ENCODE measurements around the gene FYCO1. TPM values are rescaled to one million over a fixed set of nuclear protein-coding genes. Genes with fewer than 3 reads are reported as not detected.

Gene FYCO1
- total RNA-seq, 2 experiments from 2014 or later = 8.2 to 10.6 TPM

GRCh38 chr3:45949432-45949831 lies 46.2 kb downstream of the FYCO1 start:
- no peak overlapping the region for H3K4me3 Mint-ChIP-seq
- peaks cover 77% of the 10 kb centered on the region for H3K36me3 Mint-ChIP-seq (ENCODE audit: low read depth)
- peak overlapping the region; percentile 39 for H3K27ac Mint-ChIP-seq
- no peaks in the 10 kb centered on the region for H3K9me3 Mint-ChIP-seq (ENCODE audit: low read depth)
- peaks cover 51% of the 10 kb centered on the region for H3K4me1 Mint-ChIP-seq
- no peak for DNase-seq
- intact Hi-C loops (cut with DNase I, micrococcal nuclease) = no loop called here
- POLR2A ChIA-PET = no interaction called here
- CTCF ChIA-PET = interaction anchor here (14.6 kb wide), 1 partner anchor 128 kb away, joined by 269 read pairs; no protein-coding TSS in a partner anchor
- no peak for ATAC-seq
- H3K27me3 Mint-ChIP-seq = peaks cover 8% of the 10 kb centered on the region

GRCh38 chr3:45948881-45949280 lies 46.7 kb downstream of the FYCO1 start:
- ATAC-seq (no peak), DNase-seq (no peak)
- Mint-ChIP-seq H3K27me3 (peaks cover 8% of the 10 kb centered on the region), H3K36me3 (ENCODE audit: low read depth) (peaks cover 72% of the 10 kb centered on the region), H3K4me3 (no peak overlapping the region), H3K4me1 (peaks cover 53% of the 10 kb centered on the region), H3K27ac (no peak overlapping the region), H3K9me3 (ENCODE audit: low read depth) (no peaks in the 10 kb centered on the region)
- intact Hi-C loops (cut with DNase I, micrococcal nuclease) = no loop called here
- ChIA-PET CTCF (interaction anchor here (14.6 kb wide), 1 partner anchor 129 kb away, joined by 269 read pairs; no protein-coding TSS in a partner anchor), POLR2A (no interaction called here)

DNA sequence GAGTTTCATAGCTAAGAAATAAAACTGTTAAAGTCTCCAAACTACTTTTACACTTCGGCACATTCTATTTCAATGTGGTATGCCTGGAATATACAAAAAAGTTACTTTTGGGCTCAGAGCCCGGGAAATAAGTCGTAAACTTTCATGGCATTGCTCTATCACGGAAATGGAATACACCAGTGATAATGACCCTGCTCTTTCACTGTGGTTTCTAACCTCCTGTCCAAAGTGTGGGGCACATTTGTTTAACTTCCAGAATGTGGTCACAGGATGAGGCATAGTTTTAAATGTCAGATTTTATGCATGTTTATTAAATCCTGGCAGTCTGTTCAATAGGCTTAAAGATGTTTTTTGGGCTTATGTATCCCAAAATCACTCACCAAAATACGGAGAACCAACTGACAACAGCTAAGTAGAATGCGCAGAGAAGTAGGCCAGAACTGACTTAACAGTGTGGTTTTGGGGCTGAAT lies 47.3 kb downstream of the FYCO1 start:
- CTCF ChIA-PET = interaction anchor here (1.9 to 14.6 kb wide), 2 partner anchors 9 to 130 kb away, joined by 4 to 269 read pairs; no protein-coding TSS in a partner anchor
- Mint-ChIP-seq H3K27me3 (peaks cover 8% of the 10 kb centered on the region), H3K27ac (no peak overlapping the region), H3K9me3 (ENCODE audit: low read depth) (no peaks in the 10 kb centered on the region), H3K4me3 (no peak overlapping the region), H3K4me1 (peaks cover 59% of the 10 kb centered on the region), H3K36me3 (ENCODE audit: low read depth) (peaks cover 68% of the 10 kb centered on the region)
- POLR2A ChIA-PET = interaction anchor here (0.6 kb wide), 1 partner anchor 24 kb away, joined by 5 read pairs; no protein-coding TSS in a partner anchor
- ATAC-seq (no peak), DNase-seq (no peak)
- intact Hi-C loops (cut with DNase I, micrococcal nuclease) = no loop called here

- Mint-ChIP-seq H3K4me3 (no peak overlapping the region), H3K27ac (no peak overlapping the region), H3K9me3 (ENCODE audit: low read depth) (no peaks in the 10 kb centered on the region), H3K36me3 (ENCODE audit: low read depth) (peaks cover 59% of the 10 kb centered on the region), H3K27me3 (peaks cover 8% of the 10 kb centered on the region), H3K4me1 (peaks cover 69% of the 10 kb centered on the region)
- no peak for DNase-seq
- POLR2A ChIA-PET = no interaction called here
- intact Hi-C loops (cut with DNase I, micrococcal nuclease) = no loop called here
- CTCF ChIA-PET = interaction anchor here (1.9 to 14.6 kb wide), 2 partner anchors 8 to 130 kb away, joined by 4 to 269 read pairs; no protein-coding TSS in a partner anchor
- no peak for ATAC-seq
Measured at GRCh38 chr3:45947361-45947760, 48.3 kb downstream of the FYCO1 start.

- no peak for ATAC-seq
- intact Hi-C loops (cut with DNase I, micrococcal nuclease) = no loop called here
- peak; percentile 35 for DNase-seq
- H3K4me3 Mint-ChIP-seq = no peak overlapping the region
- H3K36me3 Mint-ChIP-seq (ENCODE audit: low read depth) = peaks cover 54% of the 10 kb centered on the region
- H3K9me3 Mint-ChIP-seq (ENCODE audit: low read depth) = no peaks in the 10 kb centered on the region
- ChIA-PET POLR2A (no interaction called here), CTCF (interaction anchor here (0.6 to 14.6 kb wide), 4 partner anchors 8 to 412 kb away, joined by 3 to 269 read pairs (median 4); no protein-coding TSS in a partner anchor)
- peaks cover 9% of the 10 kb centered on the region for H3K27me3 Mint-ChIP-seq
- peaks cover 72% of the 10 kb centered on the region for H3K4me1 Mint-ChIP-seq
- no peak overlapping the region for H3K27ac Mint-ChIP-seq
Measured at GRCh38 chr3:45946875-45947274, 48.7 kb downstream of the FYCO1 start.

DNA sequence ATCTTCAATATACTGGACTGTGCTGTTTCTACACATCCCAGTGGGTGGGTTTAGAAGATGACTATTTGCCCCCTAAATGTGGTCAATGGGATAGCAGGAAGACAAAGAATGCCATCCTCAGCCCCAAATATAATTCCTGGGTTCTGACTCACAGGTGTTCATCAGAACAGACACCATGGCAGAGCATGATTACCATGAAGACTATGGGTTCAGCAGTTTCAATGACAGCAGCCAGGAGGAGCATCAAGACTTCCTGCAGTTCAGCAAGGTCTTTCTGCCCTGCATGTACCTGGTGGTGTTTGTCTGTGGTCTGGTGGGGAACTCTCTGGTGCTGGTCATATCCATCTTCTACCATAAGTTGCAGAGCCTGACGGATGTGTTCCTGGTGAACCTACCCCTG lies 49.3 kb downstream of the FYCO1 start:
- CTCF ChIA-PET = interaction anchor here (0.6 to 14.6 kb wide), 4 partner anchors 30 to 413 kb away, joined by 3 to 269 read pairs (median 3); no protein-coding TSS in a partner anchor
- POLR2A ChIA-PET = no interaction called here
- H3K36me3 Mint-ChIP-seq (ENCODE audit: low read depth) = peaks cover 49% of the 10 kb centered on the region
- H3K4me3 Mint-ChIP-seq = no peak overlapping the region
- H3K27ac Mint-ChIP-seq = no peak overlapping the region
- intact Hi-C loops (cut with DNase I, micrococcal nuclease) = no loop called here
- ATAC-seq (no peak), DNase-seq (no peak)
- H3K4me1 Mint-ChIP-seq = peaks cover 66% of the 10 kb centered on the region
- no peaks in the 10 kb centered on the region for H3K9me3 Mint-ChIP-seq (ENCODE audit: low read depth)
- H3K27me3 Mint-ChIP-seq = peaks cover 9% of the 10 kb centered on the region

GRCh38 chr3:45944830-45945620 lies 50.6 kb downstream of the FYCO1 start:
- Mint-ChIP-seq H3K4me1 (peaks cover 54% of the 10 kb centered on the region), H3K9me3 (ENCODE audit: low read depth) (peaks cover 5% of the 10 kb centered on the region), H3K27me3 (peaks cover 17% of the 10 kb centered on the region), H3K4me3 (no peak overlapping the region), H3K36me3 (ENCODE audit: low read depth) (peaks cover 55% of the 10 kb centered on the region), H3K27ac (no peak overlapping the region)
- no peak for ATAC-seq
- intact Hi-C loops (cut with DNase I, micrococcal nuclease) = loop anchor here in 1 of 2 experiments (5.0 kb wide), 1 partner anchor 32 kb away; no protein-coding TSS in a partner anchor
- POLR2A ChIA-PET = no interaction called here
- CTCF ChIA-PET = interaction anchor here (14.6 kb wide), 1 partner anchor 133 kb away, joined by 269 read pairs; no protein-coding TSS in a partner anchor
- DNase-seq = no peak

- peaks cover 47% of the 10 kb centered on the region for H3K4me1 Mint-ChIP-seq
- DNase-seq (peak; percentile 65), ATAC-seq (peak; percentile 87)
- H3K36me3 Mint-ChIP-seq (ENCODE audit: low read depth) = peaks cover 40% of the 10 kb centered on the region
- intact Hi-C loops (cut with DNase I, micrococcal nuclease) = loop anchor here (1.0 to 5.0 kb wide), 8 partner anchors 19 to 427 kb away; partner anchors contain the start of genes FYCO1 (in 2 of the 2) and CCR5 (in 1 of the 2)
- peaks cover 5% of the 10 kb centered on the region for H3K9me3 Mint-ChIP-seq (ENCODE audit: low read depth)
- peaks cover 22% of the 10 kb centered on the region for H3K27me3 Mint-ChIP-seq
- H3K4me3 Mint-ChIP-seq = peak within 1 kb of the TSS; percentile 39
- POLR2A ChIA-PET = interaction anchor here (0.5 to 1.2 kb wide), 4 partner anchors 23 to 179 kb away, joined by 3 to 4 read pairs (median 3); partner anchors contain the start of gene FYCO1
- peak within 1 kb of the TSS; percentile 52 for H3K27ac Mint-ChIP-seq
- CTCF ChIA-PET = interaction anchor here (0.6 to 14.6 kb wide), 20 partner anchors 14 to 435 kb away, joined by 3 to 269 read pairs (median 4); partner anchors contain the start of genes CCR5 and FYCO1
Measured at GRCh38 chr3:45943207-45943846, 52.3 kb downstream of the FYCO1 start, which contains the start of gene CXCR6. Gene CXCR6, plus strand, starts transcription at chr3:45943464. Its CDS starts 3,018 bp downstream, at chr3:45946482.

- Mint-ChIP-seq H3K36me3 (ENCODE audit: low read depth) (peaks cover 34% of the 10 kb centered on the region), H3K4me3 (no peak overlapping the region), H3K27me3 (peaks cover 19% of the 10 kb centered on the region), H3K9me3 (ENCODE audit: low read depth) (peaks cover 5% of the 10 kb centered on the region), H3K4me1 (peaks cover 41% of the 10 kb centered on the region), H3K27ac (no peak overlapping the region)
- ChIA-PET POLR2A (interaction anchor here (0.8 kb wide), 1 partner anchor 54 kb away, joined by 3 read pairs; the partner anchor contains the start of gene FYCO1), CTCF (interaction anchor here (1.2 to 14.6 kb wide), 8 partner anchors 15 to 428 kb away, joined by 3 to 269 read pairs (median 5); partner anchors contain the start of gene CCR5)
- no peak for DNase-seq
- no peak for ATAC-seq
- intact Hi-C loops (cut with DNase I, micrococcal nuclease) = loop anchor here (2.0 to 5.0 kb wide), 5 partner anchors 21 to 429 kb away; partner anchors contain the start of genes CCR5 (in 1 of the 2) and FYCO1 (in 1 of the 2)
Measured at GRCh38 chr3:45942051-45942825, 53.4 kb downstream of the FYCO1 start.

DNA sequence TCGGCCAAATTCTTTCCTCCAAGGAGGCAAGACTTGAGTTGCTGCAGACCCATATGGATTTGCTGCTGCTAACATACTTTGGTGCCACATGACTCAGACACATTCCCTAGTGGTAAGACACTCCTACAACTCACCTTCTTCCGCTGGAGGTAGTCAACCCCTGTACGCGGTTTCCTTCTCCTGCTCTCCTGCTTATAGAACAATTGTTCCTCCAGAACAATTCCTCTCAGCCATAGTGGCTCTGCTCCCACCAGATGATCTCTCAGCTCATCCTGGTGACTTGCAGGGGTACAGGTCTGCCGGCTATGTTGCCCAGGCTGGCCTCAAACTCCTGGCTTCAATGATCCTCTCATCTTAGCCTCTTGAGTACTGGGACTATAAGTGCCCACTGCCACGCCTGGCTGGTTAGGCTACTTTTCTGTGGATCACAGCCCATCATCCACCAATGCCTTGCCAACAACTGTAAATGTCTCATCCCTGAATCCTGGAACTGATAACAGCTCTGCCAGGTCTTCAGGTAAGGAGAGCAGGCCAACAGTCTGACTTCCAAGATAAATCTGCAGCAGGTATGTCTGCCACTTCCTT lies 54.8 kb downstream of the FYCO1 start:
- Mint-ChIP-seq H3K9me3 (ENCODE audit: low read depth) (peaks cover 5% of the 10 kb centered on the region), H3K27ac (no peak overlapping the region), H3K4me1 (peaks cover 35% of the 10 kb centered on the region), H3K36me3 (ENCODE audit: low read depth) (peaks cover 30% of the 10 kb centered on the region), H3K4me3 (no peak overlapping the region), H3K27me3 (peaks cover 19% of the 10 kb centered on the region)
- ChIA-PET POLR2A (no interaction called here), CTCF (interaction anchor here (0.7 to 14.6 kb wide), 4 partner anchors 22 to 437 kb away, joined by 3 to 269 read pairs (median 3); no protein-coding TSS in a partner anchor)
- intact Hi-C loops (cut with DNase I, micrococcal nuclease) = loop anchor here in 1 of 2 experiments (5.0 kb wide), 1 partner anchor 36 kb away; no protein-coding TSS in a partner anchor
- ATAC-seq (no peak), DNase-seq (no peak)
